G401.6 (cell line): ENCODE data around the gene CRY2.

ENCODE experiments used
- FAIRE-seq: peaks from 2 replicates; lab custom pipeline; 2012; peaks lifted over from hg19 to GRCh38; lab: Jason Lieb, UNC

Gene CRY2

DNA sequence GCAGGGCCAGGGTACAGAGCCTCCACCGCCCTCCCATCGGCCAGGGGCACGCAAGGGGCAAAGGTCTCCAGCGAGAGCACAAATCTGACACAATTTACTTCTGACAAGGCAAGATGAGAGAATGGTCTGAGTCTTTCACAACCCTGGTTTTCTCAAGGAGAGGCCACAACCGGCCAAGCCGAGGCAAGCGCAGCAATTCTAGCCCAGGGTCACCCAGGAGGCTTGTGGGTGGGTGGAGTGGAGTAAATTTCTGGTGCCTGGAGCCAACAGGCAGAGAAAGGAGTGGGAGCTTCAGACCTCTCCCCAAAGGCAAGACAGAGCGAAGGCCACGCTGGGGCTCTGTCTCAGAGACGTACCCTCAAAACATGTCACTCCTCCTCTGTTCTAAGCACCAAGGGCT, 84.5 kb downstream of the CRY2 start:
- no peak for FAIRE-seq

DNA sequence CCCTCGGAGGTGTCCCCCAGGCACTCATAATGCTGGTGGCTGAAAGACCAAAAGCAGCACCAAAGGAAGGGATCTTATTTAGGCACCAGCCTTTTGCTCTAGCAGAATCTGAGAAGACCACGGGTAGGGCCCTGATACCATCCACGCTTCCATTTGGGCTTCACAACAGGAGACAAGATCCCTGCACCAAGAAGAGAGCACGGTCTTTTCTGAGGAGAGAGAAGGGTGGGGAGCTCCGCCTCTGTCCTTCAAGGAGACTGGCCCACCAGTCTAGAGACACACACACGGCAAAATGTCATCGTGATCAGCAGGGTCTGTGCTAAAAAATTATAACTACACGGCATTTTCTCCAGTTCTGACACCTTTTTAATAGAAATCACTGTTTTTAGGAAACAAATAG, 84.9 kb downstream of the CRY2 start:
- no peak for FAIRE-seq
